PC-3 (cell line): ENCODE results near the gene ERO1B. TPM values are rescaled to one million over a fixed set of nuclear protein-coding genes. Genes with fewer than 3 reads are reported as not detected.

Experiments
- ATAC-seq: fragments of 200-7000 bp; cut with Tn5 transposase; 2 replicates; pipeline ENCODE4 v1.9.1; 2020; ENCODE audit warnings: mild to moderate bottlenecking, moderate library complexity
- BruUV-seq: library from RNA; stranded (reverse); fragments of 400-500 nt; replicated peaks from 2 replicates; lab custom pipeline; 2021; lab: Mats Ljungman, UMichigan
- CTCF ChIA-PET: fragments of 300-600 bp; sonication (Branson Sonifier 250); formaldehyde crosslinking; loops from one replicate; lab custom pipeline; 2022; ENCODE audit warnings: antibody characterized with exemption; lab: Charles Lee
- POLR2A ChIA-PET: fragments of 300-600 bp; sonication (Branson Sonifier 250); formaldehyde crosslinking; loops from one replicate; lab custom pipeline; 2022; ENCODE audit warnings: antibody characterized with exemption; ENCODE audit not compliant: unreplicated experiment; lab: Charles Lee
- DNase-seq: peaks from one replicate; pipeline ENCODE4 v3.0.0-alpha.2; 2015
- H2AFZ ChIP-seq: fragments of 300-600 bp; sonication (generic); 2 replicates; pipeline ENCODE4 v1.6.0; 2016; ENCODE audit warnings: antibody characterized with exemption, low read length
- H3F3A ChIP-seq: fragments of 300-600 bp; sonication (generic); one replicate; pipeline ENCODE4 v1.6.0; 2017; ENCODE audit warnings: antibody characterized with exemption, low read length, control low read depth, mild to moderate bottlenecking; ENCODE audit not compliant: unreplicated experiment
- H3K27ac ChIP-seq: fragments of 300-600 bp; sonication (generic); 2 replicates; pipeline ENCODE4 v1.5.1; 2016; ENCODE audit warnings: mild to moderate bottlenecking, low read length
- H3K27me3 ChIP-seq: fragments of 300-600 bp; sonication (generic); 2 replicates; pipeline ENCODE4 v1.6.1; 2016; ENCODE audit warnings: low read length, mixed read lengths
- H3K36me3 ChIP-seq: fragments of 300-600 bp; sonication (generic); 2 replicates; pipeline ENCODE4 v1.6.1; 2016; ENCODE audit warnings: low read depth, mixed run types, low read length, mixed read lengths
- H3K4me1 ChIP-seq: fragments of 300-600 bp; sonication (generic); 2 replicates; pipeline ENCODE4 v1.5.1; 2016; ENCODE audit warnings: low read length; ENCODE audit not compliant: insufficient read depth
- H3K4me2 ChIP-seq: fragments of 300-600 bp; sonication (generic); 2 replicates; pipeline ENCODE4 v1.6.0; 2016; ENCODE audit warnings: low read length
- H3K4me3 ChIP-seq: fragments of 300-600 bp; sonication (generic); 2 replicates; pipeline ENCODE4 v1.5.1; 2016; ENCODE audit warnings: mild to moderate bottlenecking, low read length, mixed read lengths
- H3K79me2 ChIP-seq: fragments of 300-600 bp; sonication (generic); 2 replicates; pipeline ENCODE4 v1.6.1; 2017; ENCODE audit warnings: low read length, mixed read lengths
- H3K9ac ChIP-seq: fragments of 300-600 bp; sonication (generic); 2 replicates; pipeline ENCODE4 v1.6.0; 2016; ENCODE audit warnings: mild to moderate bottlenecking, low read length
- H3K9me2 ChIP-seq: fragments of 300-600 bp; sonication (generic); replicated peaks from 2 replicates; pipeline ENCODE4 v1.6.1; 2016; ENCODE audit warnings: mixed run types, low read length, mixed read lengths
- H3K9me3 ChIP-seq: fragments of 300-600 bp; sonication (generic); 2 replicates; pipeline ENCODE4 v1.6.1; 2016; ENCODE audit warnings: low read length, mixed read lengths
- H4K20me1 ChIP-seq: fragments of 300-600 bp; sonication (generic); 2 replicates; pipeline ENCODE4 v1.6.1; 2016; ENCODE audit warnings: low read length, mixed read lengths
- EZH2 ChIP-seq: fragments of 300-600 bp; sonication (generic); IDR thresholded peaks from one replicate; pipeline ENCODE4 v1.6.1; 2017; ENCODE audit warnings: antibody characterized with exemption, mild to moderate bottlenecking, low read length; ENCODE audit not compliant: unreplicated experiment
- EZH2phosphoT487 ChIP-seq: fragments of 300-600 bp; sonication (generic); IDR thresholded peaks from 2 replicates; pipeline ENCODE4 v1.6.1; 2018; ENCODE audit warnings: mild to moderate bottlenecking, antibody characterized with exemption, low read length, borderline replicate concordance
- intact Hi-C: fragments of 100-400 bp; cut with micrococcal nuclease; formaldehyde crosslinking; loops from 2 replicates; pipeline ENCODE4 v1.9.0; 2023
- total RNA-seq: library from RNA; depleted of rRNA; stranded (reverse); fragments of >200 nt; gene quantifications from 2 replicates; pipeline ENCODE4 v1.2.3, GENCODE V29; 2014
- TF ChIP-seq, protein P1 (sequence below): fragments of 300-600 bp; sonication (generic); conservative IDR thresholded peaks from 2 replicates; pipeline ENCODE4 v1.5.1; 2017; ENCODE audit warnings: antibody characterized with exemption, low read depth, mild to moderate bottlenecking, low read length

The ERO1B gene
- total RNA-seq, 1 experiment from 2014 or later: 0.95 TPM

GRCh38 chr1:236168716-236169429 lies 112.9 kb downstream of the ERO1B start:
- Histone ChIP-seq H3K9me3 (no peaks in the 10 kb centered on the region), H2AFZ (no peak overlapping the region), H3K79me2 (no peaks in the 10 kb centered on the region), H3K4me2 (no peak overlapping the region), H4K20me1 (no peaks in the 10 kb centered on the region), H3K27me3 (no peaks in the 10 kb centered on the region), H3K27ac (no peak overlapping the region), H3K9me2 (no peaks in the 10 kb centered on the region), H3K4me3 (no peak overlapping the region), H3K4me1 (no peaks in the 10 kb centered on the region), H3K36me3 (no peaks in the 10 kb centered on the region), H3K9ac (no peak overlapping the region), H3F3A (no peaks in the 10 kb centered on the region)
- peak; percentile 33; the same call in 1 of the 2 replicates for ATAC-seq
- ChIA-PET POLR2A (interaction anchor here (0.6 kb wide), 1 partner anchor 197 kb away, joined by 3 read pairs; no protein-coding TSS in a partner anchor), CTCF (no interaction called here)
- DNase-seq: no peak
- no TSS peak for BruUV-seq
- intact Hi-C loops: no loop called here
- no peak for TF ChIP-seq EZH2phosphoT487
- TF ChIP-seq, protein P1, sequence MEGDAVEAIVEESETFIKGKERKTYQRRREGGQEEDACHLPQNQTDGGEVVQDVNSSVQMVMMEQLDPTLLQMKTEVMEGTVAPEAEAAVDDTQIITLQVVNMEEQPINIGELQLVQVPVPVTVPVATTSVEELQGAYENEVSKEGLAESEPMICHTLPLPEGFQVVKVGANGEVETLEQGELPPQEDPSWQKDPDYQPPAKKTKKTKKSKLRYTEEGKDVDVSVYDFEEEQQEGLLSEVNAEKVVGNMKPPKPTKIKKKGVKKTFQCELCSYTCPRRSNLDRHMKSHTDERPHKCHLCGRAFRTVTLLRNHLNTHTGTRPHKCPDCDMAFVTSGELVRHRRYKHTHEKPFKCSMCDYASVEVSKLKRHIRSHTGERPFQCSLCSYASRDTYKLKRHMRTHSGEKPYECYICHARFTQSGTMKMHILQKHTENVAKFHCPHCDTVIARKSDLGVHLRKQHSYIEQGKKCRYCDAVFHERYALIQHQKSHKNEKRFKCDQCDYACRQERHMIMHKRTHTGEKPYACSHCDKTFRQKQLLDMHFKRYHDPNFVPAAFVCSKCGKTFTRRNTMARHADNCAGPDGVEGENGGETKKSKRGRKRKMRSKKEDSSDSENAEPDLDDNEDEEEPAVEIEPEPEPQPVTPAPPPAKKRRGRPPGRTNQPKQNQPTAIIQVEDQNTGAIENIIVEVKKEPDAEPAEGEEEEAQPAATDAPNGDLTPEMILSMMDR: peak; percentile 47; the same call in 1 of the 2 replicates

DNA sequence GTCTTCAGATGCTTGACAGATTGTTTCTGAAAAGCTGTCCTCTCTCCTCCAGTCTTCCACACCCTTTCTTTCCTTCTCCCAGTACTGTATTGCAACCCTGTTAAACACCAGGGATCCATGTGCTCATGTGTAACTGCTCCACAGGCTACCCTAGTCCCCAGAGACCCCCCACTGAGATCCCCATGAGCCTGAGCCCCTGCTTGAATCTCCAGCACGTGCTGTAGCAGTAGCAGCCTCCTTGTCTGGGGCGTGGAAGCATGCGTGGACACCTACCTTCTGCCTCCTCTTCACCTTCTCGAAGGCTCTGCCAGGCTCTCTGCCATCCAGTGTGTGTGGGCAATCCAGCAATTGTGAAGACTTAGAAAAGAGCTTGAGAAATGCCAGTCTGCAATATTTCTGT lies 114.2 kb downstream of the ERO1B start:
- Histone ChIP-seq H3F3A (no peaks in the 10 kb centered on the region), H2AFZ (no peak overlapping the region), H3K36me3 (no peaks in the 10 kb centered on the region), H4K20me1 (no peaks in the 10 kb centered on the region), H3K9me3 (no peaks in the 10 kb centered on the region), H3K4me3 (no peak overlapping the region), H3K4me2 (no peak overlapping the region), H3K9me2 (no peaks in the 10 kb centered on the region), H3K27me3 (no peaks in the 10 kb centered on the region), H3K9ac (no peak overlapping the region), H3K27ac (no peak overlapping the region), H3K79me2 (no peaks in the 10 kb centered on the region), H3K4me1 (no peaks in the 10 kb centered on the region)
- TF ChIP-seq, protein P1: no peak
- TF ChIP-seq EZH2 (no peak), EZH2phosphoT487 (no peak)
- no peak for ATAC-seq
- ChIA-PET POLR2A (no interaction called here), CTCF (no interaction called here)
- no peak for DNase-seq
- BruUV-seq: no TSS peak
- intact Hi-C loops: no loop called here

DNA sequence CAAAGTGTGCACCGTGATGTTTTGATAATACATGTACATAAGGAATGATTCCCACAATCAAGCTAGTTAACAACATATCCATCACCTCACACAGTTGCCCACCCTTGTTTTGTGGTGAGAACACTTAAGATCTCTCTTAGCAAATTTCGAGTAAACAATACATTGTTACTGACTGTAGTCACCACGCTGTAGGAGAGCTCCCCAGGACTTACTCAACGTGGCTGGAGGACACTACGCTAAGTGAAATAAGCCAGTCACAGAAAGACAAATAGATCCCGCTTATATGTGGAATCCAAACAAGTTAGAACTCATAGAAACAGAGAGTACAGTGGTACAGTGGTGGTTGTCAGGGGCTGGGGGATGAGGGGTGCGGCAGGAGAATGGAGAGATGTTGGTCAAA lies 114.6 kb downstream of the ERO1B start:
- no peaks in the 10 kb centered on the region for H4K20me1 ChIP-seq
- H3K4me3 ChIP-seq: no peak overlapping the region
- H3K9ac ChIP-seq: no peak overlapping the region
- ATAC-seq: no peak
- H3K27me3 ChIP-seq: no peaks in the 10 kb centered on the region
- no peaks in the 10 kb centered on the region for H3K9me3 ChIP-seq
- ChIA-PET POLR2A (no interaction called here), CTCF (no interaction called here)
- no peaks in the 10 kb centered on the region for H3K36me3 ChIP-seq
- intact Hi-C loops: no loop called here
- H3K79me2 ChIP-seq: no peaks in the 10 kb centered on the region
- no peak overlapping the region for H2AFZ ChIP-seq
- H3F3A ChIP-seq: no peaks in the 10 kb centered on the region
- H3K4me2 ChIP-seq: no peak overlapping the region
- DNase-seq: no peak
- TF ChIP-seq EZH2: no peak
- TF ChIP-seq, protein P1: no peak
- no peak for TF ChIP-seq EZH2phosphoT487
- no peak overlapping the region for H3K27ac ChIP-seq
- BruUV-seq: no TSS peak
- no peaks in the 10 kb centered on the region for H3K4me1 ChIP-seq
- no peaks in the 10 kb centered on the region for H3K9me2 ChIP-seq
